Activated T-cell treated with anti-CD3 and anti-CD28 coated beads, Interleukin-2, amount 50 U/mL, for 4 hours (primary cell): ENCODE data around the gene PADI6. TPM values are rescaled to one million over a fixed set of nuclear protein-coding genes. Genes with fewer than 3 reads are reported as not detected.
"Not testable (repeated sequence)": the region's sequence is repeated elsewhere in the genome, so short reads cannot be mapped to it uniquely, and the experiment has no call there.

Source experiments
- ATAC-seq, 2 donors: fragments of 200-7000 bp; cut with Tn5 transposase; one replicate each; pipeline ENCODE4 v1.10.0; 2021
- DNase-seq: peaks from one replicate; pipeline ENCODE4 v3.0.0-alpha.2; 2020
- H3K27me3 Mint-ChIP-seq: one replicate; pipeline ENCODE4 v1.8.0; 2021; ENCODE audit warnings: low read depth, mixed read lengths
- H3K36me3 Mint-ChIP-seq: one replicate; pipeline ENCODE4 v1.8.0; 2022; ENCODE audit warnings: mixed read lengths; ENCODE audit not compliant: insufficient read depth
- H3K4me1 Mint-ChIP-seq: one replicate; pipeline ENCODE4 v1.8.0; 2021; ENCODE audit warnings: low read depth, mixed read lengths
- H3K4me3 Mint-ChIP-seq: one replicate; pipeline ENCODE4 v1.8.0; 2021; ENCODE audit warnings: mild to moderate bottlenecking, moderate library complexity, mixed read lengths
- H3K9me3 Mint-ChIP-seq: one replicate; pipeline ENCODE4 v1.8.0; 2021; ENCODE audit warnings: mixed read lengths
- total RNA-seq, 3 donors: library from RNA; stranded (reverse); gene quantifications; one replicate each; pipeline ENCODE4 v1.2.1, GENCODE V29; 2021

The PADI6 gene
- total RNA-seq, 3 donors from 2014 or later, result not detected

DNA sequence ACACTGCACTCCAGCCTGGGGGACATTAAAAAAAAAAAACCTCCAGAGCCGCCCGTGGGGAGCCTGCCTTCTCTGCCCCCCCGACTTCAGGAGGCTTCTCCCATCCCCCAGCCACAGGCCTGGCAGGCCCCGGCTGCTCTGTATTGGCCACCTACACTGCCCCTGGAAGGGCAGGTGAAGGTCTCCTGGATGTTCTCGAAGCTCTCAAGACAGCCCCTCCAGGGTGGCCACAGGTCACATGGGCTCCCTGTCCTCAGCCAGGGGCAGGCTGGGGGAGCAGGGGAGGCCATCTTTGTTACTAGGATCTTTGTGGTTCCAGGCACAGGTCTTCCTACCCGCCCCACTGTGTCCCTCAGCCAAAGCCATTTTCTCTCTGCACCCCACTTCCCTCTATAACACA is 32.8 kb downstream of the PADI6 start:
- ATAC-seq (no peak), DNase-seq (no peak)
- Mint-ChIP-seq H3K9me3 (no peaks in the 10 kb centered on the region), H3K27me3 (no peaks in the 10 kb centered on the region), H3K4me3 (no peak overlapping the region), H3K4me1 (peaks cover 2% of the 10 kb centered on the region), H3K36me3 (peaks cover 25% of the 10 kb centered on the region)

DNA sequence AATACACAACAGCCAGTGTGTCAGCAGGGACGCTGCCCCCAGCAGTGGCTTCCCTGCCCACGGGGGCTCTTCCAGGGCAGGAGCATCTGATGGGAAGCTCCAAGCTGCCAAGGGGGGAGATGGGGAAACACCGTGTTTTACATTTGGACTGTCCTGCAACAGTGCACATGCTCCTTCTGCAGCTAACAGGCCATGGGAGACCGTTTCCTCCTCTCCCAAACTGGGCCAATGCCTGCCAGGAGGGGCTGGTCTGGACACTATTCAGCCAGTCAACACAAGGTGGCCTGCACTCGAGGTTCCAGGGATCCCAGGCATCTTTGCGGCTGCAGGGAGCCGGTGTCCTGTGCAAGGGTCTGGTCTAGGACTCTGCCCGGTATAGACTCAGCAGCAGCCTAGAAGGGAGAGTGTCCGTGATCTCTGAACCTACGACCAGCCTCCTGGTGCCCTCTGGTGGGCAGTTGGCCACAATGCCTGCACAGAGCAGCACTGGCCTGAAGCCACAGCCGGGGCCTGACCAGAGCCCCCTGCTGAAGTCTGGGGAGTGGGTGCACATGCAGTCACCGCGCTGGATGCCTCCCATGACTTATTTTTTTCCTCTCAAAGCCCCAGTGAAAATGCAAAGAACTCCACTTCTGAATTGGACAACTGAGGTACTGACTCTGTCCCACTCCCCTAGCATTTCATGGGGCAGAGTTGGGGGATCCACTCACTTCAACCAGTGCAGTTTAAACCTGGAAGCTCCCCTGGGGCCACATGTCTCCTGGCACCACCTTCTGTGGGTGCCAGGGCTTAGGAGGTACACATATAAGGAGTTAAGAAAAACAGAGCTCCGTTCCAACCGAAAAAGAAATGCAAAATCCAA is 34.1 kb downstream of the PADI6 start:
- Mint-ChIP-seq H3K4me3 (no peak overlapping the region), H3K4me1 (peaks cover 2% of the 10 kb centered on the region), H3K27me3 (no peaks in the 10 kb centered on the region), H3K36me3 (peaks cover 36% of the 10 kb centered on the region), H3K9me3 (no peaks in the 10 kb centered on the region)
- DNase-seq, result peak; percentile 21
- ATAC-seq, result peak; percentile 76 to 82

DNA sequence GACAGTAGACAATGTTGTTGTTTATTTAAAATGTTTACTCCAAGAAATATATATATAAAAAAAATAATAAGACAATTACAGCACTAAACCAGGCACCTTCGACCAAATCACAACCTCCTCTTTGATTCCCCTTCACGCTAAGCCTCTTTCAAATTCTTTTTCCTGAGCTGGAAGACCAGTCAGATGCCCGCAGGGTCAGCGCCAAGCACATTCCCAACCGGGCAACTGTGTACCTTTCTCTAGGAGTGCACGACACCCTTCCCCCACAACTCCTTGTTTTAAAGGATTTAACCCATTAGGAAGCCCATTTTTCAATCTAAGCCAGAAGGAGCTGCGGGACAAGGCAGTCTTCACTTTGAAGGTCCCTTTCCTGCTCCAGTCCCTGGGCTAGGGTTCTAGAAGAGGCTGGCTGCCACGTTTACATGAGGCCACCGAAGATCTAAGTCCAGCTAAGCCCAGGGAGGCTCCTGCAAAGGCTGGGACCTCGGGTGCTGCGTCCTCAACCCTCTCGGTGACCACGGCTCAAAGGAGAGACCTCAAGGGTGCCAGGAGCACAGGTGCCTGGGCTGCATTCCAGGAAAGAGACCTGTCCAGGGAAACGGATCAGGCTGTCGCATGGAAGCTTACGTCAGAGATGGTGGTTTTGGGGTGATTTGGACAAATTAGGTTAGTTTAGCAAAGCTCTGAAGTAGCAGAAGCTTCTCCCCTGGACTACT is 34.9 kb downstream of the PADI6 start:
- peaks cover 39% of the 10 kb centered on the region for H3K36me3 Mint-ChIP-seq
- not testable (repeated sequence) for ATAC-seq, H3K4me1 Mint-ChIP-seq, H3K9me3 Mint-ChIP-seq, H3K4me3 Mint-ChIP-seq, DNase-seq, H3K27me3 Mint-ChIP-seq

DNA sequence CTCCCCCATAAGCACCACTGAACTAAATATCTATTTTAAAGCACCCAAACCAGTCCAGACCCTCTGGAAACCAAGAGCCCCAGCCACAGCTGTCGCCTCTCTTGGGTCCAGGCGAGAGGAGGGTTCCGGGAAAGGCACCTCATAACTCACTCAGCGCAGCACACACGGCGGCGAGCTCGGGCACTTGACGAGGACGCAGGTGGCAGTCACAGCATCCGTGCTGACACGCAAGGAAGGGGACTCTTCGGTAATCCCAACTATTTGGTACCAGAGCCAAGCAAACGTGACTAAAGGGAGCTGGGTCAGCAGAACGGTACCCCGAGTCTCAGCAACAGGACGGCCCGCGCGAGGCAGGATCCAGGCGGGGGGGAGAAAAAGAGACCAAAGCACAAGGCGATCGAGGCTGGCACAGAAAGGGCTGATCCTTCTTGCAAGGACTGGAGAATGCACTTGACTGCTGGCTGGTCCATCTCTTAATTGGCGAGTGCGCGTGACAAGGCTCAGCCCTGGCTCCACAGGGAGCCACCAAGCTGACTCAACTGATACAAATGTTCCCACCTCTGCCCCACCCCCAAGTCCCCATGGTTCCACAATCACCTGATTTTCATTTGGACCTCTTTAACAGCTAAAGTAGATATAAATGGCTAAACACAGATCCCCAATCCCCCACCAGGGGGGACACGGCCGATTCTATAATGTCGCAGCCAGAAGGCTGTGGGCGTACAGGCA is 36.0 kb downstream of the PADI6 start:
- not testable (repeated sequence) for H3K4me1 Mint-ChIP-seq, H3K4me3 Mint-ChIP-seq, DNase-seq, H3K27me3 Mint-ChIP-seq, H3K9me3 Mint-ChIP-seq, ATAC-seq
- peaks cover 49% of the 10 kb centered on the region for H3K36me3 Mint-ChIP-seq

DNA sequence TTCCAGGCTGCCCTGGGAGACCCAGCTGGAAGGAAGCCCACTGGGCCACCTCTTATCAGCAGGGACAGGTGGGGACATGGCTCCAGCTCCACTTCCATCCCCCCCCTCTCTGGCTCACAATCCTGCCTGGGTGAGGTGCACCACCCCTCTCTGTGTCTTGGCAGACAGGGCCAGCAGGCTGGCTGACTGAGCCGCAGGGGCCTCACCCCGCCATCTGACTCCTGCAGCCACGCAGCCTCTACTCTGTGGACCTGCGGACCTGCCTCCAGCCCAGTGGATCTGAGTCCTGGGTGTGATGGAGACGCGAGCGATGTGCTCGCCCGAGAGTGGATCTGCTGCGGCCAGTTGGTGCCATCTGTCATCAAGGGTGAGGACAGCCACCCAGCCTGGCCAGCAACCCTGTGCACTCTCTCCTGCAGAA is 37.4 kb downstream of the PADI6 start:
- DNase-seq, result no peak
- ATAC-seq, result no peak
- H3K9me3 Mint-ChIP-seq, result no peaks in the 10 kb centered on the region

DNA sequence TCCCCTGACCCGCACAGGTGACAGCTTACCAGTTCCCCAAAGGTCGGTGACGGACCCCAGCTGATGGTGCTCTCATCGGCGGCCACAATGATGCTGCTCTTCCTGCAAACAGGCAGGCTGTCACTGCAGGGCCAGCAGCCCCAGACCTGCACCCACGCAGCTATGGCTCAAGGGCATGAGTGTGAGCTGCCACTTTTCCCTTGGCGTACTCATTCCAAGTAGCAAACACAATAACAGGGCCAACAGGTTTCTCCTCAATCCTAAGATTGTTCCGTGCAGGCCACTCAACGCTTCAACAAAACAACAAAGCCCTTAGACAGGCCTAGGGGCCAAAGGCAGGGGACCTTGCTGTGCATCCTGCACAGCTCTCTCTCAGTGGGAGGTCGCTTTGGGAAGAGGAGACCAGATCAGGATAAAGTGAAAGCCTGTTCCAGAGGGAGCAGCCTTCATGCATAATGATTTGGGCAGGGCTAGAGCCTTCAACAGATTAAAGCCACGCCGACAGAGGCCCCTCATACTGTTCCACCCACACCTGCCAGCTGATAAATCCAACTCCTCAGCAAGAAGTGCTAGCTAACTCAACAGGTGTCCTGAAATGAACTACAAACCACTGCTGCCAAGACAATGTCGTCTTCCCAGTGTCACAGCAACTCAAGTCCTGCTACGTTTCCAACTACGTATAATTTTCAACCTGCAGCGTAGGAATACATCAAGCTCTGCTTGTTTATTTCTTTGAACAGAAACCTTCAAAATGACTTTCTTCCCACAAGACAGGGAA is 40.3 kb downstream of the PADI6 start:
- Mint-ChIP-seq H3K36me3 (peaks cover 67% of the 10 kb centered on the region), H3K4me3 (no peak overlapping the region), H3K9me3 (no peaks in the 10 kb centered on the region), H3K4me1 (peaks cover 2% of the 10 kb centered on the region), H3K27me3 (no peaks in the 10 kb centered on the region)
- no peak for DNase-seq
- no peak for ATAC-seq

More for the DNA sequence above, 37.4 kb downstream of the PADI6 start:
- no peaks in the 10 kb centered on the region for H3K27me3 Mint-ChIP-seq
- H3K36me3 Mint-ChIP-seq, result peaks cover 54% of the 10 kb centered on the region
- H3K4me1 Mint-ChIP-seq, result peaks cover 5% of the 10 kb centered on the region
- H3K4me3 Mint-ChIP-seq, result no peak overlapping the region

DNA sequence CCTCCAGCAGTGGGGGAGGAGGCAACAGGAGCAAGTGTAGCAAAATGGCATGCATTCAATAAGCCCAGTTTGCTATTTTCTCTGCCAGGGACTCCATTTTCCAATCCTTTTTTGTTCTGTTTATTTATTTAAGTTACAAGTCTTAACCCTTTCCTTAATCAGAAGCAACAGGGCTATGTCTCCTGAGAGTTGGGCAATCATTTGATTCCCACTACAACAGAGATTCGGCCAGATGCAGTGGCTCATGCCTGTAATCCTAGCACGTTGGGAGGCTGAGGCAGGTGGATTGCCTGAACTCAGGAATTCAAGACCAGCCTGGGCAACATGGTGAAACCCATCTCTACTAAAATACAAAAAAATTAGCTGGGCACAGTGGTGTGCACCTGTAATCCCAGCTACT is 42.0 kb downstream of the PADI6 start:
- DNase-seq (no peak), ATAC-seq (no peak)
- no peak overlapping the region for H3K4me3 Mint-ChIP-seq
- peaks cover 57% of the 10 kb centered on the region for H3K36me3 Mint-ChIP-seq
- no peaks in the 10 kb centered on the region for H3K9me3 Mint-ChIP-seq
- H3K27me3 Mint-ChIP-seq, result no peaks in the 10 kb centered on the region
- peaks cover 2% of the 10 kb centered on the region for H3K4me1 Mint-ChIP-seq

DNA sequence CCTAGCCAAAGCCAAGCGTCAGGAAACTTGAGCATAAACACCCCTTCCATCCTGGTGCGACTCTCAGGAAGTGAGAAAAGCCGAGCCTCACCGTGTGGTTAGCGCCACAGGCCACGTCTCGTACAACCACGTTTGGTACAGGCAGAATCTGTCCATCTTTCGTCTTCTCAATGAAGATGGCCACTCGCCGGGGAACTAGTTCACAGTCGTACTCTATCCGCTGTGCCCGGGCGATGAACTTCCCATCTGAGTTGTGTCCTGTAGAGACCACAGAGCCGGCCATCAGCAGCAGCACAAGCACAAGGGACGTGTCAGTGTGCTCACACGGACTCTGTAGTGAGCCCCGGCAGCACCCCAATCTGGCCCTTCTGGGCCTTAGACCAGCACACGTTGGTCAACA is 44.4 kb downstream of the PADI6 start:
- ATAC-seq (no peak), DNase-seq (no peak)
- no peaks in the 10 kb centered on the region for H3K27me3 Mint-ChIP-seq
- peaks cover 2% of the 10 kb centered on the region for H3K4me1 Mint-ChIP-seq
- no peaks in the 10 kb centered on the region for H3K9me3 Mint-ChIP-seq
- H3K36me3 Mint-ChIP-seq, result peaks cover 47% of the 10 kb centered on the region
- H3K4me3 Mint-ChIP-seq, result no peak overlapping the region

DNA sequence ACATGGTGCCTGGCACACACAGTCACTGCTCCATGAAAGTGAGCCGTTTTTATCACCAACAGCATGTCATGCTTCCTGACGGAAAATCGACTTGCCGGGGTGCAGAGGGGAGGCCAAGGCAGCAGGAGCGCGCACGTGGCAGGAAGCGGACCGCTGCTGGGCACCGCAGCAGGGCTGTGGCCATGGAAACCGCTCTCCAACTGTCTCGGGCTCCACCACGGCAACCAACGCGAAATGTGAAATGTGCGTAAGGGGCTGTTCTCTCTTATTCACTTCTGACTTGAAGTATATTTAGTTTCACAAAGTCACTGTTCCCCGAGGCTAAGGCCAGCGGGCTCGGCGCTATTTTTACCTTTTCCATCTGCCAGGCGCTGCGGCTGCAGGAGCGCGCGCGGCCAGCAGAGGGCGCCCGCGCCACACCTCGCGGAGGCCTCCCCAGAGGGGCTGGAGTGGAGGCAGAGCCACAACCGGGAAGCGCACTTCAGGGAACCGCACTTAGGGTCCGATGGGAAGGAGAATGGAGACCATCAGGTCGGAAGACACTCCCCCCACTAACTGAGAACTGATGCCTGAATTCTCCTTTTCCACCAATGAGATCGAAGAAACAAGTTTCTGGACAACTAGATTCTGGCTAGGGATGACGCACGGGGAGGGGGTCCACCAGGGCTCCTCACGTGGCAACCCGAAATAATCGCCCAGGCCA is 47.8 kb downstream of the PADI6 start:
- peak; percentile 81 to 83 for ATAC-seq

DNA sequence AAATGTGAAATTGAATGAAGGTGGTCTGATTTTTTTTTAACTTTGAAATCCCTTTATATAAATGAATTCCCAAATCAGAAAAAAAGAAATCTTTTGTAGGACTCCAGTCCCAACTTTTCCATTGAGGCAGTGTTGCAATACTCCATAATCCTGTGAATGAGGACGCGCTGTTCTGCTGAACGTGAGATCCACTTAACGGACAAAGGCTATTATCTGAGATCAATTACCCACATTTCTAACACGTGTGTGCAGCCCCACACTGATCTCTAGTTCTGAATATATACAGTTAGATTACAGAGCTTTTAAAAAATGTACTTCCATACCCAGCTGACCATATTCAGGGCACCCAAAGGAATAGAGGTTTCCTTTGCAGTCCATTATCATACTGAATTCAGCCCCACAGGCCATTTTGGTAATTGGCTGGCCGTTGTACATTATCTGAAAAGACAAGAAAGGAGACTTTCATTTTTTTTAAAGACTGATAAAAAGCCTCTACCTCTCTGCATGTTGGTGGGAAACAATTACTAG is 48.5 kb downstream of the PADI6 start:
- DNase-seq (no peak), ATAC-seq (no peak)
- no peaks in the 10 kb centered on the region for H3K9me3 Mint-ChIP-seq
- no peak overlapping the region for H3K4me3 Mint-ChIP-seq
- no peaks in the 10 kb centered on the region for H3K4me1 Mint-ChIP-seq
- H3K36me3 Mint-ChIP-seq, result peaks cover 51% of the 10 kb centered on the region
- H3K27me3 Mint-ChIP-seq, result no peaks in the 10 kb centered on the region

More for the DNA sequence above, 47.8 kb downstream of the PADI6 start:
- no peaks in the 10 kb centered on the region for H3K4me1 Mint-ChIP-seq
- peak; percentile 68 for DNase-seq
- peaks cover 48% of the 10 kb centered on the region for H3K36me3 Mint-ChIP-seq
- no peaks in the 10 kb centered on the region for H3K9me3 Mint-ChIP-seq
- H3K27me3 Mint-ChIP-seq, result no peaks in the 10 kb centered on the region
- no peak overlapping the region for H3K4me3 Mint-ChIP-seq

DNA sequence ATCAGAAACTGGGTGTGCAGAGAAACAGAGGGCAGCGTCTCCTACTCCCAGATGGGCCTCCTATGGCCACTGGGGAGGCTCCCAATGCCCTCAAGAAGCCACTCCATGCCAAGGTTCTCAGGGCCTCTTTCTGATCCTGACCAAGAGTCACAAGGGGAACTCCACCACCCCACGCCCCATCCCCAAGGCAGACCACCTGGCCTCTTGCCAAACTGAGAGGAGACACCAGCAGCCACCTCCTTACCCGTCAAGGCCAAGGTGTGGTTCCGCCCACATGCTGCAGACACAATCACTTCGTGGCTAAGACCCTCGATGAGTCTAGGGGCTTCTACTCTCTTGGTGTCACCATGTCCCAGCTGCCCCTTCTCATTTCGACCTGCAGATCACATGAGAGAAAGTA is 50.5 kb downstream of the PADI6 start:
- peaks cover 46% of the 10 kb centered on the region for H3K36me3 Mint-ChIP-seq

DNA sequence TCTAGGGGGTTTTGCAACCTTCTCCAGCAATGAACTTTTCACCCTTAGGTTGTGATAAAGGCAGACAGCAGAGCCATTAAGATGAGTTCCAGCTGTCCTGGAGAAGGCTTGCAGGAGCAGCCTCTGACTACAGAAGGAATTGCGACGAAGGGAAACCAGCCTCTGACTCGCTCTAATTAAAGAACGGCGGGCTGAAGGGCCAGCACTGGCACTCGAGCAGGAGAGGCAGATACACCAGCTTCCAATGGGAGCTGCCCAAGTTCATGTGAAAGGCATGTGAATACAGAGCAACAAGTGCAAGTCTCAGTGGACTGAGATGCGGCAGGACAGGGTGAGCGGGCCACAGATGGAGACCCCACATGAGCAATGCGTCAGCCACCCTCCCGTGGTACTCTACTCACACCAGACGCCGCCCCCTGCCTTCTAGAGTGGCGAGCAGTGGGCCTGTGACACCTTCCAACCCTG is 51.8 kb downstream of the PADI6 start:
- peaks cover 47% of the 10 kb centered on the region for H3K36me3 Mint-ChIP-seq
- no peak for ATAC-seq

More for the DNA sequence above, 50.5 kb downstream of the PADI6 start:
- H3K4me1 Mint-ChIP-seq, result no peaks in the 10 kb centered on the region
- ATAC-seq (no peak), DNase-seq (no peak)
- no peaks in the 10 kb centered on the region for H3K27me3 Mint-ChIP-seq
- H3K4me3 Mint-ChIP-seq, result no peak overlapping the region
- no peaks in the 10 kb centered on the region for H3K9me3 Mint-ChIP-seq

More for the DNA sequence above, 51.8 kb downstream of the PADI6 start:
- Mint-ChIP-seq H3K27me3 (no peaks in the 10 kb centered on the region), H3K4me1 (peaks cover 4% of the 10 kb centered on the region), H3K4me3 (no peak overlapping the region), H3K9me3 (no peaks in the 10 kb centered on the region)
- no peak for DNase-seq
